GM18870 (cell line): ENCODE measurements around the gene VIPR2.
"Not testable (repeated sequence)": the region's sequence is repeated elsewhere in the genome, so short reads cannot be mapped to it uniquely, and the experiment has no call there.

Experiments used
- ATAC-seq: cut with Tn5 transposase; IDR thresholded peaks from one replicate; pipeline ENCODE4 v1.9.1; 2021; ENCODE audit warnings: moderate library complexity; ENCODE audit not compliant: unreplicated experiment

Gene VIPR2

DNA sequence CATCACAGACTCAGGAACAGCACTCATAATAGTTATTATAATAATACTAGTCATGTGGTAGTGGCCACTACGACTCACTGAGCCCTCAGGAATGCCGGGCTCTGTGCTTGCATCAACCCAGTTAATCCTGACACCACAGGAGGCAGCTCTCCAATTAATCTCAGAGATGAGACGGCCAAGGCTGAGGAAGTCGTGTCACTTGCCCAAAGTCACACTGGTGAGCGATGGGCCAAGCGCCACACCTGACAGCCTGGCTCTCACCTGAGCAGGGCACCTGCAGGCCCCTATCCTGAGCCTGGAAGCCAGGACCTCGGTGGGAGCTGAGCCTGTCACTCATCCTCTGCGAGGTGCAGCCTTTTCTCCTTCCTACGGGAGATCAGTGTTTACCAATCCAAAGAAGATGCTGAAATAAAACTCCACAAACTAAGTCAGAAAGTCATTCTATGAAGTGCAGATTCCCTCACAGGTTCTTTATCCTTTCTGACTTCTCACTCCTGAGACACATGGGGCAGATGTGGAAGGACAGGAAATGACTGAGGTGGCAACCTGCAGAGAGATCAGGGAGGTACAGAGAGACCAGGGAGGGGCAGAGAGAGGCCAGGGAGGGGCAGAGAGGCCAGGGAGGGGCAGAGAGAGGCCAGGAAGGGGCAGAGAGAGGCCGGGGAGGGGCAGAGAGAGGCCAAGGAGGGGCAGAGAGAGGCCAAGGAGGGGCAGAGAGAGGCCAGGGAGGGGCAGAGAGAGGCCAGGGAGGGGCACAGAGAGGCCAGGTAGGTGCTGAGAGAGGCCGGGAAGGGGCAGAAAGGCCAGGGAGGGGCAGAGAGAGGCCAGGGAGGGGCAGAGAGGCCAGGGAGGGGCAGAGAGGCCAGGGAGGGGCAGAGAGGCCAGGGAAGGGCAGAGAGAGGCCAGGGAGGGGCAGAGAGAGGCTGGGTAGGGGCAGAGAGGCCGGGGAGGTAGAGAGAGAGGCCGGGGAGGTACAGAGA lies 38.5 kb downstream of the VIPR2 start:
- ATAC-seq = no peak

- no peak for ATAC-seq
Measured at GRCh38 chr7:159105066-159105780, 39.4 kb downstream of the VIPR2 start.

GRCh38 chr7:159104188-159104920 lies 40.3 kb downstream of the VIPR2 start:
- ATAC-seq = no peak

- ATAC-seq = no peak
Measured at GRCh38 chr7:159103382-159104187, 41.1 kb downstream of the VIPR2 start.

DNA sequence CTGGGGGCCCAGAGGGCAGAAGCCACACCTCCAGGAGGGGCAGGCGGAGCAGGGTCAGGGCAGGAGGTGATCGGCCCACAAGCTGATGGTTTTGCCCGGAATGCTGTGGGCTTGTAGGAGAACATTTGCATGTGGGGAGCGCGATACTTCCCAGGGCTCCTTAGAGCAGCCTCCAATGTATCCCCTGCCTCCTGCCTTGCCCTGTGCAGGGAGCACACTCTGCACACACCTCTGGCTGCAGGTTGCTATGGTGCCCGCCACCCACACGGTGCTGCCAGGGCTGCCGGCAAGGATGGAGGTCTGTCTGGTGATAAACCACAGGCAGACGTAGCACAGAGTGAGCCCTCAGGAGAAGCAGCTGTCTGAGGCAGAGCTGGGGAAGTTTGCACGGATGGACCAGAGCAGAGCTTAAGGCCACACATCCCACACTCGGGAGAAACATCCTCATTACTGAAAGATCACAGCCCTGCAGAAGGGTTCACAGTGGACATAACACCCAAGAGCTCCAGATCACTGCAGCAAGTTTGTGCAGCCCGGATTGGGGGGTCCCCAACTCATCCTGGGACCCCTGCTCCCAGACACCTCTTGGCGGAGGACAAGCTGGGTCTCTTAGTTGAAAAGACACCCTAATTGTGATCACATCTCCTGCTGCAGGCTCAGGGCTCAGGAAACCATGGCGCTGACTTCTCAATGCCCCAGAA lies 41.8 kb downstream of the VIPR2 start:
- ATAC-seq = no peak

GRCh38 chr7:159101661-159102091 lies 43.0 kb downstream of the VIPR2 start:
- not testable (repeated sequence) for ATAC-seq

DNA sequence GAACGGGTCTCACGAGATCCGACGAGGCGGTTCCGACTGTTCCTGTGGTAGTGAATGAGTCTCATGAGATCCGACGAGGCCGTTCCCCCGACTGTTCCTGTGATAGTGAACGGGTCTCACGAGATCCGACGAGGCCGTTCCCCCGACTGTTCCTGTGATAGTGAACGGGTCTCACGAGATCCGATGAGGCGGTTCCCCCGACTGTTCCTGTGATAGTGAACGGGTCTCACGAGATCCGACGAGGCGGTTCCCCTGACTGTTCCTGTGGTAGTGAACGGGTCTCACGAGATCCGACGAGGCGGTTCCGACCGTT lies 43.6 kb downstream of the VIPR2 start:
- not testable (repeated sequence) for ATAC-seq

GRCh38 chr7:159100281-159101082 lies 44.2 kb downstream of the VIPR2 start:
- ATAC-seq = not testable (repeated sequence)

DNA sequence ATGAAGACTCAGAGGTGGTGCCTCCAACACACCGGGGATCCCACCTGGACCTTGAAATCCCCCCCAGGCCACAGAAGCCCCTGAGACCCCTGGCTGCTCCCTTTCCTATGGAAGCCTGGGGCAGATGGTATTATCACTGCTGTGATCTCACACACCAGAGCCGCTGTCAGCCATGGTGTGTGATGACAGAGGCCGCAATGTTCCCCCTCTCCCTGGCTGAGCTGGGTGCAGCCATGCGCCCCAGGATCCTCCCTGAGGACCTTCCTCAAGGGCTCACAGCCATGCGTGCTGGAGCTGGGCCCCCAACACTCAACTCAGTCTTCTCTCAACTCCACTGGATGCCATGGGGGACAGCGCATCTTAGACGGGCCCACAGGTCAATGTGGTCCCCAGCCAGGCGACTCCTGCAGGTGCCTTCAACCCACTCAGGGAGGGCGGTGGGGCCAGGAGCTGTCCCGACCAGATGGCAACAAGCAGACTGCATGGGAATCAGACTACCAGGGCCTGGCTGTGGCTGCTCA lies 44.9 kb downstream of the VIPR2 start:
- no peak for ATAC-seq

DNA sequence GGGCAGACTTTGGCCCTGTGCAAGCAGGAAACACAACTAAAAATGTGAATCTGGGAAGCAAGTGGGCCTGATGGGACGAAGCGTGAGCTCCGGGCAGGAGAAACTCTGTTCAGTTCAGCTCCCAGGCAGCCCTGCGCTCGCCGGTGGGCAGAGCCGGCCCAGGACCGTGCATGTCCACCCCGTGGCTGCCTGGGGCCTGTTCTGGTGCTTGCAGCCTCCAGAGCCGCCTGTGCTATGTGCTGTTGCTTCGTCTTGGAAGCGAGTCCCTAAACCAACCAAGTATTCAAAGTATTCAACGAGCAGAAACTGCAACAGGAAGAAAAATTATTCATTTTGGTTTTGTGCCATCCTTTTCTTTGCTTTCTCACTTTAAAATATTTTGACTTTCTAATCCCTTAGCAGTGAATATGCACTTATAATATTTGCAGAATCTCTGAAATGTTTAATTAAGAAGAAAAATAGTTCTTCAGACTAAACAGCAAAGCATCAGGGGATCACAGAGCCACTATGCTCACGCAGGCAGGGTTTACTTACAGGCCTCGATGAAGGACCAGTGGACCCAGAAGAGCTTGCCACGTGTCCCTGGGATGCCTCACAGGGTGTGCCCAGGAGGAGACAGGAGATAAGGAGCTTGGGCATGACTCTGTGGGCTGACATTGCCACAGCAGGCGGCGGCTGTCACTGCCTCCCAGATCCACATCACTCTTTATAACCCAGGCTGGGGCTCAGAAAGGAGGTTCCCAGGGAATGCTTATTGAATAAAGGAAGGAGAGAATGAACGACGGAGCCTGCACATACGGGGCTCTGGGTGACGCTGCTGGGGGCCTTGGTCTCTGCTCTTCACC lies 45.6 kb downstream of the VIPR2 start:
- ATAC-seq = no peak

GRCh38 chr7:159098424-159098786 lies 46.3 kb downstream of the VIPR2 start:
- no peak for ATAC-seq

DNA sequence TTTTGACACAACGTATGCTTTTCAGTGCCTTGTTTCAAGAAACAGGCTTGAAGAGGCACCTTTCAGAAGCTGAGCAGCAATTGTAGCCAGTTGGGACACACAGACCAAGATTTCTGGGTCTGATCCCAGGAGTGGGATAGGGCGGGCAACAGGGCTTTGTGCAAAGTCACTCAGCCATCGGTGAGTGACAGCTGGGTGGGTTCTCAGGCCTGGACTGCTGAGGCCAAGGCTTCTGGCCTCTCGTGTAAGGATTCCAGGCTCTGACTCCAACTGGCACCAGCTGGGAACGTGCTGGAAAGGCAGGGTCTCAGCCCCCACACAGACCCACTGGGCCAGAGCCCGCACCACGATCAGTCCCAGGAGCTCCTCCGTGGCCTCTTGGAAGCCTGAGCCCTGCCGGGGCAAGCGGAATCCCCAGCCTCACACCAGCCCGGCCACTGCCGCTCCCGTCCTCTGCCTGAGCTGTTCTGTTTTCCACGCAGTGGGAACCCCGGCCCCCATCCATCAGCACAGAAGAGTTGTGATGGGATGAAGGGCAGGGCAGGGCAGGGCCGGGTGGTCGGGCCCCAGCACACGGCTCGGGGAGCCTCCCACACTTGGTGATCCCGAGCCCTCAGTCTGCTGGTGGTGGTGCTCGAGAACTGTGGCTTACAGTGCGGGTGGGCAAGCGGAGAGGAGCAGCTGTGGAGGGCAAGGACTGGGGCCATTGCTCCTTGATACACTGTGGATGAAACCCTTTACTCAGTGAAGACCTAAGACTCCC lies 46.8 kb downstream of the VIPR2 start:
- ATAC-seq = no peak

- ATAC-seq = no peak
Measured at GRCh38 chr7:159096736-159097581, 47.7 kb downstream of the VIPR2 start.

- no peak for ATAC-seq
Measured at GRCh38 chr7:159095979-159096411, 48.7 kb downstream of the VIPR2 start.

GRCh38 chr7:159094919-159095915 lies 49.5 kb downstream of the VIPR2 start:
- ATAC-seq = no peak
